Tibial nerve (tissue), 4 donors: ENCODE results near the gene MSTO1. TPM values are rescaled to one million over a fixed set of nuclear protein-coding genes. Genes with fewer than 3 reads are reported as not detected.
"Not testable (repeated sequence)": the region's sequence is repeated elsewhere in the genome, so short reads cannot be mapped to it uniquely, and the experiment has no call there.

Source experiments
- DNase-seq, 2 donors: peaks; one replicate each; pipeline ENCODE4 v3.0.0-alpha.2; 2019; ENCODE audit warnings: low spot score in 2 of 2
- H3K27ac ChIP-seq, 4 donors: fragments of 200-600 bp; sonication (generic) in 3 of 4; one replicate each; pipeline ENCODE4 v1.5.1; 2017 to 2019; ENCODE audit warnings: mild to moderate bottlenecking in 1 of 4
- H3K27me3 ChIP-seq, 2 donors: fragments of 200-600 bp; sonication (generic) in 1 of 2; one replicate each; pipeline versions ENCODE4 v1.5.1 to v1.6.0; 2017 to 2019
- H3K36me3 ChIP-seq, 3 donors: fragments of 200-600 bp; sonication (generic); one replicate each; pipeline ENCODE4 v1.5.1; 2018 to 2019
- H3K4me1 ChIP-seq, 4 donors: fragments of 200-600 bp; sonication (generic) in 3 of 4; one replicate each; pipeline ENCODE4 v1.5.1; 2017 to 2019
- H3K4me3 ChIP-seq, 4 donors: fragments of 200-600 bp; sonication (generic) in 3 of 4; one replicate each; pipeline ENCODE4 v1.5.1; 2017 to 2019; ENCODE audit warnings: mild to moderate bottlenecking in 1 of 4, moderate library complexity in 1 of 4
- H3K9me3 ChIP-seq, 4 donors: fragments of 200-600 bp; sonication (generic) in 3 of 4; one replicate each; pipeline ENCODE4 v1.5.1; 2017 to 2019
- CTCF ChIP-seq, 5 experiments: fragments of 200-600 bp in 3 of 5; fragments of 450-650 bp in 2 of 5; sonication (generic) in 3 of 5; IDR thresholded peaks; one replicate each; pipeline ENCODE4 v1.5.1; 2016 to 2019; ENCODE audit warnings: antibody characterized with exemption in 5 of 5, mild to moderate bottlenecking in 3 of 5, moderate library complexity in 2 of 5
- EP300 ChIP-seq, 2 donors: sonication (generic); formaldehyde crosslinking; IDR thresholded peaks; one replicate each; pipeline ENCODE4 v1.6.1; 2017; ENCODE audit warnings: antibody characterized with exemption in 2 of 2, mild to moderate bottlenecking in 1 of 2
- POLR2A ChIP-seq, 2 donors: fragments of 450-650 bp; IDR thresholded peaks; one replicate each; pipeline ENCODE4 v1.6.1; 2017; ENCODE audit warnings: antibody characterized with exemption in 2 of 2, mild to moderate bottlenecking in 2 of 2, moderate library complexity in 2 of 2
- WGBS, 2 donors: methylation state at CpG; one replicate each; pipeline ENCODE4 v1.1.5; 2018; 5-methylcytosine and 5-hydroxymethylcytosine counted together
- small RNA-seq: library from RNA; depleted of rRNA; stranded (forward); fragments of <200 nt; gene quantifications from one replicate; pipeline ENCODE3, GENCODE V24; 2016
- total RNA-seq, 4 donors: library from RNA; depleted of rRNA; stranded (reverse); fragments of >200 nt; gene quantifications; one replicate each; pipeline ENCODE4 v1.1.0, GENCODE V29; 2016

MSTO1 gene
- total RNA-seq, 4 donors from 2014 or later = 16.4 to 41.4 (median 20.9) TPM

- TF ChIP-seq EP300 (IDR thresholded peaks at IDR 0.05) (no peak), POLR2A (IDR thresholded peaks at IDR 0.05) (no peak), CTCF (IDR thresholded peaks at IDR 0.05) (no peak)
- Histone ChIP-seq H3K27ac (no peak overlapping the region), H3K4me1 (peaks cover 0 to 22% (median 8%) of the 10 kb centered on the region in 4 donors), H3K9me3 (no peaks in the 10 kb centered on the region), H3K4me3 (no peak overlapping the region), H3K36me3 (no peaks in the 10 kb centered on the region), H3K27me3 (no peaks in the 10 kb centered on the region)
- no peak for DNase-seq
- WGBS, 2 donors = 79 to 83% methylated on average over 3 of the region's 3 CpGs
Observed at GRCh38 chr1:155652951-155653350, 42.9 kb downstream of the MSTO1 start.

GRCh38 chr1:155657463-155657862 lies 47.4 kb downstream of the MSTO1 start:
- H3K27ac ChIP-seq = no peak overlapping the region

GRCh38 chr1:155661239-155661638 lies 51.2 kb downstream of the MSTO1 start:
- DNase-seq, H3K4me3 ChIP-seq, H3K4me1 ChIP-seq, H3K9me3 ChIP-seq, H3K27ac ChIP-seq, H3K27me3 ChIP-seq: not testable (repeated sequence)
- 89 to 91% methylated on average over 4 of the region's 4 CpGs for WGBS, 2 donors
- peaks cover 3 to 81% (median 28%) of the 10 kb centered on the region in 3 donors for H3K36me3 ChIP-seq

More at GRCh38 chr1:155657463-155657862, 47.4 kb downstream of the MSTO1 start:
- WGBS, 2 donors = 63 to 80% methylated on average over 2 of the region's 2 CpGs
- no peak for TF ChIP-seq CTCF (IDR thresholded peaks at IDR 0.05)
- TF ChIP-seq POLR2A (IDR thresholded peaks at IDR 0.05) = no peak
- TF ChIP-seq EP300 (IDR thresholded peaks at IDR 0.05) = no peak
- no peaks in the 10 kb centered on the region for H3K27me3 ChIP-seq
- no peaks in the 10 kb centered on the region for H3K9me3 ChIP-seq
- peaks cover 0 to 4% (median 0%) of the 10 kb centered on the region in 4 donors for H3K4me1 ChIP-seq
- peaks cover 3 to 43% (median 18%) of the 10 kb centered on the region in 3 donors for H3K36me3 ChIP-seq
- DNase-seq = no peak
- H3K4me3 ChIP-seq = no peak overlapping the region

Small RNA genes lying within 50 kb of the gene (small RNA-seq; reads per million reads assigned to genes)
- not detected for gene AL353807.4

Other genes with a start within 250 kb of the MSTO1 start
- 10 to 100 TPM; 73.7 to 99.6 (median 85.9) TPM for gene ASH1L, start 47.4 kb upstream of the MSTO1 start, total RNA-seq
- gene YY1AP1, start 78.6 kb downstream of the MSTO1 start, total RNA-seq = 100 to 1,000 TPM; 170 to 253 (median 196) TPM
- gene DAP3, start 78.9 kb downstream of the MSTO1 start, total RNA-seq = 100 to 1,000 TPM; 101 to 159 (median 138) TPM
- gene GON4L, start 247.0 kb downstream of the MSTO1 start, total RNA-seq = 10 to 100 TPM; 53.3 to 88.2 (median 66.2) TPM
- 10 to 100 TPM; 29.2 to 54.2 (median 38.1) TPM for gene SYT11, start 249.3 kb downstream of the MSTO1 start, total RNA-seq